ENCODE results near the gene CMBL.
"Not testable (repeated sequence)": the region's sequence is repeated elsewhere in the genome, so short reads cannot be mapped to it uniquely, and the experiment has no call there.

The CMBL gene

GRCh38 chr5:10324518-10325370, 17.0 kb upstream of the CMBL start:
- Mint-ChIP-seq H3K4me1 (ENCODE audit: low read depth) (peaks cover 17% of the 10 kb centered on the region), H3K36me3 (ENCODE audit: low read depth) (no peaks in the 10 kb centered on the region), H3K27me3 (no peaks in the 10 kb centered on the region), H3K27ac (no peak overlapping the region), H3K4me3 (no peak overlapping the region), H3K9me3 (no peaks in the 10 kb centered on the region)
- intact Hi-C loops (cut with micrococcal nuclease): no loop called here

GRCh38 chr5:10323588-10324488, 16.1 kb upstream of the CMBL start:
- no peaks in the 10 kb centered on the region for H3K36me3 Mint-ChIP-seq (ENCODE audit: low read depth)
- H3K4me1 Mint-ChIP-seq (ENCODE audit: low read depth): peaks cover 17% of the 10 kb centered on the region
- H3K9me3 Mint-ChIP-seq: no peaks in the 10 kb centered on the region
- H3K27ac Mint-ChIP-seq: no peak overlapping the region
- no peaks in the 10 kb centered on the region for H3K27me3 Mint-ChIP-seq
- intact Hi-C loops (cut with micrococcal nuclease): no loop called here
- no peak overlapping the region for H3K4me3 Mint-ChIP-seq

DNA sequence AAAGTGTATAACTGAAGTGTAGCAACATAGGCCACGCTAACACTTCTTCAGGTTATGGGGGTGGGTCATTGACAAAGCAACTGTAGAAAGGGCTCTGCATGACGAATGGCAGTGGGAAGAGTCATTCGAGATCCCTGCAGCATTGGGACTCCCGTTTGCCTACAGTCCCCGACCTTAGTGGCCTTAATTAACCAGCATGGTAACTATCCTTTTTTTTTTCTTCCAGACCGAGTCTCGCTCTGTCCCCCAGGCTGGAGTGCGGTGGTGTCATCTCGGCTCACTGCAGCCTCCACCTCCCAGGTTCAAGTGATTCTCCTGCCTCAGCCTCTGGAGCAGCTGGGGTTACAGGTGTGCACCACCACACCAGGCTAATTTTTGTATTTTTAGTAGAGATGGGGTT, 14.2 kb upstream of the CMBL start:
- Mint-ChIP-seq H3K4me1 (ENCODE audit: low read depth) (peaks cover 17% of the 10 kb centered on the region), H3K4me3 (no peak overlapping the region), H3K9me3 (no peaks in the 10 kb centered on the region), H3K36me3 (ENCODE audit: low read depth) (no peaks in the 10 kb centered on the region), H3K27ac (no peak overlapping the region), H3K27me3 (peaks cover 2% of the 10 kb centered on the region)
- intact Hi-C loops (cut with micrococcal nuclease): no loop called here

GRCh38 chr5:10320793-10321192, 13.1 kb upstream of the CMBL start:
- no peak overlapping the region for H3K27ac Mint-ChIP-seq
- H3K36me3 Mint-ChIP-seq (ENCODE audit: low read depth): no peaks in the 10 kb centered on the region
- peaks cover 2% of the 10 kb centered on the region for H3K27me3 Mint-ChIP-seq
- peaks cover 17% of the 10 kb centered on the region for H3K4me1 Mint-ChIP-seq (ENCODE audit: low read depth)
- H3K4me3 Mint-ChIP-seq: no peak overlapping the region
- H3K9me3 Mint-ChIP-seq: no peaks in the 10 kb centered on the region
- intact Hi-C loops (cut with micrococcal nuclease): no loop called here

- Mint-ChIP-seq H3K27ac (no peak overlapping the region), H3K36me3 (ENCODE audit: low read depth) (no peaks in the 10 kb centered on the region), H3K9me3 (no peaks in the 10 kb centered on the region), H3K27me3 (peaks cover 2% of the 10 kb centered on the region), H3K4me3 (no peak overlapping the region), H3K4me1 (ENCODE audit: low read depth) (peaks cover 8% of the 10 kb centered on the region)
- intact Hi-C loops (cut with micrococcal nuclease): no loop called here
These were observed 11.6 kb upstream of the CMBL start for GRCh38 chr5:10319202-10319851.

- no peak overlapping the region for H3K4me3 Mint-ChIP-seq
- intact Hi-C loops (cut with micrococcal nuclease): no loop called here
These were observed 10.4 kb upstream of the CMBL start for GRCh38 chr5:10317825-10318682.

GRCh38 chr5:10315824-10316509, 8.3 kb upstream of the CMBL start:
- intact Hi-C loops (cut with micrococcal nuclease): no loop called here
- H3K27me3 Mint-ChIP-seq: peaks cover 2% of the 10 kb centered on the region
- H3K36me3 Mint-ChIP-seq (ENCODE audit: low read depth): no peaks in the 10 kb centered on the region
- peaks cover 18% of the 10 kb centered on the region for H3K4me1 Mint-ChIP-seq (ENCODE audit: low read depth)
- no peaks in the 10 kb centered on the region for H3K9me3 Mint-ChIP-seq
- no peak overlapping the region for H3K27ac Mint-ChIP-seq
- no peak overlapping the region for H3K4me3 Mint-ChIP-seq

More at GRCh38 chr5:10317825-10318682, 10.4 kb upstream of the CMBL start:
- peaks cover 2% of the 10 kb centered on the region for H3K27me3 Mint-ChIP-seq
- peaks cover 8% of the 10 kb centered on the region for H3K4me1 Mint-ChIP-seq (ENCODE audit: low read depth)
- H3K27ac Mint-ChIP-seq: no peak overlapping the region
- no peaks in the 10 kb centered on the region for H3K9me3 Mint-ChIP-seq
- H3K36me3 Mint-ChIP-seq (ENCODE audit: low read depth): no peaks in the 10 kb centered on the region

DNA sequence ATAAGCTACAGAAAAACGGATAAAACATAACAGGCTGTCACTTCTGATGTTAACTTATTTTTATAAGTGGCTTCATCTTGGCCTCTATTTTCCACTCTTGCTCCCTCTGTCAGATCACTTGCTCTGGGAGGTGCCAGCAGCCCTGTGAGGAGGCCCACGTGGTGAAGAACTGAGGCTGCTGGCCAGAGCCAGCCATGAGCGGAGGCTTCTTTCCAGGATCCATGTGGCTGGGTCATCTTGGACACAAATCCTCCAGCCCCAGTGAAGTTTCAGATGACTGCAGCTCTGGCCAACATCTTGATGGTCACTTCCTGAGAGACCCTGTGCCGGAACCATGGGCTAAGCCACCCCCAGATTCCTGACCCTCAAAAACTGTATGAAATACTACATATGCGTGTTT, 7.5 kb upstream of the CMBL start:
- no peaks in the 10 kb centered on the region for H3K36me3 Mint-ChIP-seq (ENCODE audit: low read depth)
- no peak overlapping the region for H3K4me3 Mint-ChIP-seq
- H3K9me3 Mint-ChIP-seq: no peaks in the 10 kb centered on the region
- peaks cover 2% of the 10 kb centered on the region for H3K27me3 Mint-ChIP-seq
- intact Hi-C loops (cut with micrococcal nuclease): no loop called here
- H3K27ac Mint-ChIP-seq: no peak overlapping the region
- peaks cover 17% of the 10 kb centered on the region for H3K4me1 Mint-ChIP-seq (ENCODE audit: low read depth)

DNA sequence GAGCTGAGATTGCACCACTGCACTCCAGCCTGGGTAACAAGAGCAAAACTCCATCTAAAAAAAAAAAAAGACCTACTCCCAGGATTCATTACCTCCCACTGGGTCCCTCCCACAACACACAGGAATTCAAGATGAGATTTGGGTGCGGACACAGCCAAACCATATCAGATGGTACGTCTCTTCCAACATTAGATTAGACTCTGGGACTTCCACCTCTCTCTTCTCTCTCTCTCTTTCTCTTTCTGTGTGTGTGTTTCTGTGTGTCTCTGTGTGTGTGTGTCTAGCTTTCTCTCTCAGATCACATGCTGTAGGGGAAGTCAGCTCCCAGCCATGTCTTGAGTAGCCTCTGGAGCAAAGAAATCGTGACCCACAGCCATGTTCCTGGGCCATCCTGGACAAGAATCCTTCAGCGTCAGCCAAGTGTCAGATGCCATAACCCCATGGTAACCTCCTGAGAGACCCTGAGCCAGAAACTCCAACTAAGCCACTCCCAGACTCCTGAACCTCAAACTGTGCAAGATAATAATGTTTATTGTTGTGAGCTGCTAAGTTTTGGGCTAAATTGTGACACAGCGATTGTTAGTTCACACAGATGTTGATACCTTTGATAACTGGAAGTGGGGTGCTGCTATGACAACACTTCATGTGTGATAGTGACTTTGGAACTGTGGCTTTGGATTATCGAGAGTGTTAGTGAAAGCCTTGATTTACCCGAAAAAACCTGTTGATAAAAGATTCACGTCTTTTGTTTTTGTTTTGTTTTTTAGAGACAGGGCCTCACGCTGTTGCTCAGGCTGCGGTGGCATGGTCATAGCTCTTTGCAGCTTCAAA, 4.1 kb upstream of the CMBL start:
- intact Hi-C loops (cut with micrococcal nuclease): no loop called here
- peaks cover 25% of the 10 kb centered on the region for H3K4me1 Mint-ChIP-seq (ENCODE audit: low read depth)
- no peaks in the 10 kb centered on the region for H3K36me3 Mint-ChIP-seq (ENCODE audit: low read depth)
- peaks cover 17% of the 10 kb centered on the region for H3K27me3 Mint-ChIP-seq
- peak overlapping the region; percentile 40 for H3K27ac Mint-ChIP-seq
- H3K9me3 Mint-ChIP-seq: no peaks in the 10 kb centered on the region
- no peak overlapping the region for H3K4me3 Mint-ChIP-seq

- H3K4me3 Mint-ChIP-seq; H3K9me3 Mint-ChIP-seq; intact Hi-C loops (cut with micrococcal nuclease); H3K36me3 Mint-ChIP-seq (ENCODE audit: low read depth): not testable (repeated sequence)
- Mint-ChIP-seq H3K27me3 (peaks cover 23% of the 10 kb centered on the region), H3K27ac (peak overlapping the region; percentile 40), H3K4me1 (ENCODE audit: low read depth) (peaks cover 25% of the 10 kb centered on the region)
These were observed 3.3 kb upstream of the CMBL start for GRCh38 chr5:10310835-10311570.

- peaks cover 25% of the 10 kb centered on the region for H3K4me1 Mint-ChIP-seq (ENCODE audit: low read depth)
- H3K27ac Mint-ChIP-seq: no peak overlapping the region
- peaks cover 25% of the 10 kb centered on the region for H3K27me3 Mint-ChIP-seq
- no peaks in the 10 kb centered on the region for H3K36me3 Mint-ChIP-seq (ENCODE audit: low read depth)
- H3K9me3 Mint-ChIP-seq: no peaks in the 10 kb centered on the region
- intact Hi-C loops (cut with micrococcal nuclease): no loop called here
- no peak overlapping the region for H3K4me3 Mint-ChIP-seq
These were observed 2.5 kb upstream of the CMBL start for GRCh38 chr5:10310066-10310779.
